Embryonic facial prominence (tissue), 1 donor: ENCODE data around the gene CEP120.

Experiments
- DNase-seq: peaks from one replicate; pipeline ENCODE4 v3.0.0-alpha.2; 2016; ENCODE audit errors: extremely low spot score

The CEP120 gene

DNA sequence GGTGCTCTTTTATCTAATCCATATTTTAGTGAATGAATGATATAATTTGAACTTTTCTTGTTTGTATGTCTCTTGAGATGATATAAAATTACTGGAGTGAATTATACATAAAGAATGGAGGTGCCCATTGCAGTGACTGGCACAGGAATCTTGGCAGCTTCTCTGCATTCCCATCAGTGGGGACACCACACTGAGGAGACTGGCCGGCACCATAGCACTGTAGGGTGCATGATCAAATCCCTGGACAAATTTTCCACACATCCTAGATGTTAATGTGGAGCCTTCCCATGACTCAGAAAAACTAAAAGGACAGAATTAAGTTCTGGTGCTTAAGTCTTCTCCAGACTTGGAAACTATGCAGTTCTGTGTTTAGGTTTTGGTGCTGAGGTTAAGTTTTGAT is 124.1 kb downstream of the CEP120 start:
- DNase-seq: no peak

DNA sequence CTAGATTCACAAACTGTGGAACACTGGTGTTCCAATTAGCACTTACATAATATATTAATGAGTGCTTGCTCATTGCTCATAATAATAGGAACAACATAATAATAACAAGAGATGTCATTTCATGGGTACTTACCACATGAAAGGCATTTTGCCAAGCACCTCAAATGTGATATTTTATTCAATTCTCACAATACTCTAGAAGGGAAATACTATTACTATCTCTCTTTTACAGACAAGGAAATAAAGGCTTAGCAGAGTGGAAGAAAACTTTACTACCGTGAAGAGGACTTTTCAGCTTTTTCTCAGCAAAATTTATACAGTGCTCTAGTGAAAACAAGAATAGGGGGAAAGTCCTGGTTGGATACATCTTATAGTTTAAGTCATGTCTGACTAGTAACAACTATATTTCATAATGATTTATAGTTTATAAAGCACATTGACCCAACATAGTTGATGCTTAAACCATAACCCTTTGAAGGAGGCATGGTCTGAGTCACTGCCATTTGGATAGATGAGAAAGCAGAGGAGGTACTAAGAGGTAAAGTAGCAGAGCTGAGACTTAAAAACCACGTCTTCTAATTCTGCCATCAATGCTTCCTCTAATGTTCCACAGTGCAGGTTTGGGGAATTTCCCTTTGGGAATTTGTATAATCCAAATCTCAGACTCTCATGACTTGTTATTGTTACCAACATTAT is 124.7 kb downstream of the CEP120 start:
- no peak for DNase-seq

DNA sequence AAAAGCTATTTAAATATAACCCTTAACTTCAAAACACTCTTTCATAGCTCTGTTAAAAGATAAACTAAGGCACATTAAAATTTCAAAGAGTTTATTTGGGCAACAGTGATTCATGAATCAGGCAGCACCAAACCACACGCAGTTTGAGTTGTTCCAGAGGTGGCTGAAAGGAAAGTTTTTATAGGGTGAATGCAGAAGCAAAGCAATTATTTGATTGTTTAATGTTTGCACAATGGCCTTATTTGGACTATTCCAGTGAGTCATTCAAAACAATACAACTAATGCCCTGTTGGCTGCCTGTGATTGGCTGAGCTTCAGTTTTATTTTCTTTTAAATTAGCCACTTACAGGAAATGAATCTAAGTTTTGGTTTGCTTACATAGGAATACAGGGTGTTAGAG is 125.3 kb downstream of the CEP120 start:
- no peak for DNase-seq

GRCh38 chr5:123297198-123297831 is 125.9 kb downstream of the CEP120 start:
- no peak for DNase-seq
